ENCODE results near the gene EXOC6B. TPM values are rescaled to one million over a fixed set of nuclear protein-coding genes. Genes with fewer than 3 reads are reported as not detected.

The EXOC6B gene
- total RNA-seq, 1 donor from 2014 or later = 33.0 TPM

GRCh38 chr2:72166279-72166678 lies 659.6 kb downstream of the EXOC6B start:
- Histone ChIP-seq H3K27me3 (ENCODE audit: low read depth) (no peaks in the 10 kb centered on the region), H3K36me3 (no peaks in the 10 kb centered on the region), H3K4me1 (no peaks in the 10 kb centered on the region), H3K4me3 (no peak overlapping the region), H3K27ac (no peak overlapping the region), H3K9me3 (no peaks in the 10 kb centered on the region)
- TF ChIP-seq CTCF (IDR thresholded peaks at IDR 0.05) = no peak
- ATAC-seq (no peak), DNase-seq (no peak)
- intact Hi-C loops (cut with DNase I) = no loop called here

- no peak for ATAC-seq
- intact Hi-C loops (cut with DNase I) = no loop called here
Observed at GRCh38 chr2:72165792-72166191, 660.0 kb downstream of the EXOC6B start.

GRCh38 chr2:72162574-72162973 lies 663.3 kb downstream of the EXOC6B start:
- no peak for TF ChIP-seq CTCF (IDR thresholded peaks at IDR 0.05)
- Histone ChIP-seq H3K27me3 (ENCODE audit: low read depth) (no peaks in the 10 kb centered on the region), H3K4me3 (no peak overlapping the region), H3K27ac (no peak overlapping the region), H3K9me3 (no peaks in the 10 kb centered on the region), H3K4me1 (no peaks in the 10 kb centered on the region), H3K36me3 (no peaks in the 10 kb centered on the region)
- intact Hi-C loops (cut with DNase I) = no loop called here
- ATAC-seq (no peak), DNase-seq (no peak)

More at GRCh38 chr2:72165792-72166191, 660.0 kb downstream of the EXOC6B start:
- no peaks in the 10 kb centered on the region for H3K9me3 ChIP-seq
- TF ChIP-seq CTCF (IDR thresholded peaks at IDR 0.05) = no peak
- no peak overlapping the region for H3K27ac ChIP-seq
- no peaks in the 10 kb centered on the region for H3K27me3 ChIP-seq (ENCODE audit: low read depth)
- no peak overlapping the region for H3K4me3 ChIP-seq
- H3K4me1 ChIP-seq = no peaks in the 10 kb centered on the region
- no peaks in the 10 kb centered on the region for H3K36me3 ChIP-seq
- no peak for DNase-seq

- no peak overlapping the region for H3K4me3 ChIP-seq
- H3K9me3 ChIP-seq = no peaks in the 10 kb centered on the region
- DNase-seq (no peak), ATAC-seq (no peak)
- TF ChIP-seq CTCF (IDR thresholded peaks at IDR 0.05) = no peak
- intact Hi-C loops (cut with DNase I) = loop anchor here (10.0 kb wide), 1 partner anchor 615 kb away; no protein-coding TSS in a partner anchor
- no peaks in the 10 kb centered on the region for H3K36me3 ChIP-seq
- H3K27ac ChIP-seq = no peak overlapping the region
- H3K4me1 ChIP-seq = no peaks in the 10 kb centered on the region
- H3K27me3 ChIP-seq (ENCODE audit: low read depth) = peaks cover 9% of the 10 kb centered on the region
Observed at GRCh38 chr2:72159211-72159993, 666.4 kb downstream of the EXOC6B start.

GRCh38 chr2:72157871-72158771 lies 667.7 kb downstream of the EXOC6B start:
- DNase-seq (no peak), ATAC-seq (no peak)
- Histone ChIP-seq H3K9me3 (no peaks in the 10 kb centered on the region), H3K27ac (no peak overlapping the region), H3K36me3 (no peaks in the 10 kb centered on the region), H3K27me3 (ENCODE audit: low read depth) (peaks cover 14% of the 10 kb centered on the region), H3K4me3 (no peak overlapping the region), H3K4me1 (no peaks in the 10 kb centered on the region)
- TF ChIP-seq CTCF (IDR thresholded peaks at IDR 0.05) = no peak
- intact Hi-C loops (cut with DNase I) = loop anchor here (10.0 kb wide), 1 partner anchor 613 kb away; no protein-coding TSS in a partner anchor

Measured in lower lobe of right lung (tissue), 2 donors.